HG03575 (cell line): ENCODE data around the gene SLC12A2.

Experiments used
- ATAC-seq: cut with Tn5 transposase; IDR thresholded peaks from one replicate; pipeline ENCODE4 v1.9.1; 2021; ENCODE audit not compliant: unreplicated experiment, insufficient number of reproducible peaks, low FRiP score; ENCODE audit errors: extremely low read depth

SLC12A2 gene

GRCh38 chr5:128092144-128092543 lies 8.6 kb downstream of the SLC12A2 start:
- ATAC-seq = no peak

GRCh38 chr5:128093368-128093767 lies 9.8 kb downstream of the SLC12A2 start:
- no peak for ATAC-seq

DNA sequence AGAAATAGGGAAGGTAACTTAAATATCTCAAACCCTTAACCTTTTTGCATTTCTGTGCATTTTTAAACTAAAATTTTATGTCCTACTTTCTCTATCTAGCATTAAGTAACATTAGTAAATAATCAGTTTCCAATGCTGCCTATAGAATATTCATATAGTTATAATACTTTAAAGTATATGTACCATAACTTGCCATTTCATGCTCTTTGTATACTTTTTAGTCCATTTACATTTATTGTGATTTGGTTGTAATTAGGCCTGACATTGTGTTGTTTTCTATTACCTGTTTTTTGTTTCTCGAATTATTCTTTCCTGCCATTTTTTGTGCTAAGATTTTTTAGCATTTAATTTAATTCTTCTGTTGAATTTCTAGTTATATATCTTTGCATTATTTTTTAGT lies 13.7 kb downstream of the SLC12A2 start:
- no peak for ATAC-seq

GRCh38 chr5:128097781-128098180 lies 14.2 kb downstream of the SLC12A2 start:
- ATAC-seq = no peak

- ATAC-seq = no peak
Measured at GRCh38 chr5:128099944-128100343, 16.4 kb downstream of the SLC12A2 start.

GRCh38 chr5:128100860-128101557 lies 17.4 kb downstream of the SLC12A2 start:
- no peak for ATAC-seq

DNA sequence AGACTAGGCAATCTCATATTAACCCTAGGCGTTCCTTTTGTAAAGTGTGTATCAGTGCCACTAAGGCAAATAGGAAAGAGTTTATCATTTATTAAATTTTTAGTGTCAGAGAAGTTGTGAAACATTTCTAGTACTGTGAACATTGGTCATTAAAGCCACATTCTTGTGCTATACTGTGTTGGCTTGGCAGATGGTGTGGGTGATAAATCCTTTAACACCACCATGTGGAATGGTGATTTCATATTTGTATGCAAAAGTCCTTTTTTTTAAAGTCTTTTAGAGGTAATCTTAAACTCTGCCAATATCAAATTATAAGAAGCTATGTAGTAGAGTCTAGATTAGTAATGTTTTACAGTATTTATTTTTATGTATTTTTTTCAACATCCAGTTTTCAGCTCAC lies 18.1 kb downstream of the SLC12A2 start:
- no peak for ATAC-seq

DNA sequence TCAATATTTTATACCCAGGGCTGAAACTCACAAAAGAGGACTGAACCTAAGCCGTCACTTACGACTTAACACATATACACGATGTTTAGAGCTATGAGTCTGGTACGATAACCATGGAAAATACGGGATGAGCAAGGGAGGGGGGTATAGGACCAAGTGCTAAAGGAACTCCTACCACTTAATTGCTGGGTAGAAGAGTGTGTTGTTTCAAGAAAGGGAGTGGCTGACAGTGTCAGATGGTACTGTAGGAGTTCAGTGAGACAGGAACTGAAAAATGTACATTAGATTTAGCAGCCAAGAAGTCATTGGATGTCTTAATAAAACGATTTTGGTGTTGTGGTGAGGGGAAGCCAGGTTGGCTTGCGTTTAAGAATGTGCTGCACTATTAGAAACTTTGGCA lies 21.6 kb downstream of the SLC12A2 start:
- no peak for ATAC-seq

- ATAC-seq = no peak
Measured at GRCh38 chr5:128109138-128109537, 25.6 kb downstream of the SLC12A2 start.

DNA sequence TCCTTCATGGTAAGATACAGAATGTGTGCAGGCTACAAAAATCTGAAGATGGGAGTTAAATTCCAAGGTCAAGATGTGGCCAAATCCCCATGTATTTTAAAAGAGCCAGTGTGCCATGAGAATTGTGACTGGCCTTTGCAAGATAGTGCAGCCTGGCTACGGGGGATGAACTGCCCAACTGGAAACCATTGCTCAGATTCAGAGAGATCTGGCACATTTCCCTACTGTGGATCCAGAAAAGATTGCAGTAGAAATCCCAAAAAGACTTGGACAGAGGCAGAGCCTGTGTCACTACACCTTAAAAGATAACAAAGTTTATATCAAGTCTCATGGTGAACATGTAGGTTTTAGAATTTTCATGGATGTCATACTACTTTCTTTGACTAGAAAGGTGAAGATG lies 26.2 kb downstream of the SLC12A2 start:
- ATAC-seq = no peak

GRCh38 chr5:128111818-128112448 lies 28.4 kb downstream of the SLC12A2 start:
- ATAC-seq = no peak

DNA sequence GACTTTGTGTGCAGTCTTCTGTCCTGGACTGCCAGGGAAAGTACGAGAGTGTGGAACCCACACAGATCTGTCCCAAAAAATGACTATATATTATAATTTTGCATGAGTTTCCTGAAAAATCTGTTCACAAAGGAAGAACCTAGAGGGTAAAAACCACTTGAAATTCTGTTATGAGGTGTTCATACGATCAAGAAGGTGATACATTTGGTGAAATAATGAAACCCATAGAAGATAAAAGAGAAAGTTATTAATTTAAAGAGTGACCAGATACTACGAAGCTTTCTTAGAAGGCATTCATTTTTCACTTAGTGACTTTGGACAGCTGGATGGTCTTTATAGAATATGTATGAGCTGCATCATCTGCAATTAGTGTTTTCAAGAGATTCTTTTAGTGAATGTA lies 32.9 kb downstream of the SLC12A2 start:
- ATAC-seq = no peak

DNA sequence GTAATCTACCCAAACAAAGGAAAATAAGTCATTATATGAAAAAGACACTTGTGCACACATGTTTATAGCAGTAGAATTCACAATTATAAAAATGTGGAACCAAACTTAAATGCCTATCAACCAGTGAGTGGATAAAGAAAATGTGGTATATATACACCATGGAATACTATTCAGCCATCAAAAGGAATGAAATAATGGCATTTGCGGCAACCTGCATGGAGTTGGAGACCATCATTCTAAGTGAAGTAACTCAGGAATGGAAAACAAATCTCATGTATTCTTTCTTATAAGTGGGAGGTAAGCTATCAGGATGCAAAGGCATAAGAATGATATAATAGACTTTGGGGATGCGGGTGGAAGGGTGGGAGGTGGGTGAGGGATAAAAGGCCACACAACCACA lies 34.6 kb downstream of the SLC12A2 start:
- no peak for ATAC-seq

GRCh38 chr5:128121651-128122050 lies 38.1 kb downstream of the SLC12A2 start:
- ATAC-seq = no peak

DNA sequence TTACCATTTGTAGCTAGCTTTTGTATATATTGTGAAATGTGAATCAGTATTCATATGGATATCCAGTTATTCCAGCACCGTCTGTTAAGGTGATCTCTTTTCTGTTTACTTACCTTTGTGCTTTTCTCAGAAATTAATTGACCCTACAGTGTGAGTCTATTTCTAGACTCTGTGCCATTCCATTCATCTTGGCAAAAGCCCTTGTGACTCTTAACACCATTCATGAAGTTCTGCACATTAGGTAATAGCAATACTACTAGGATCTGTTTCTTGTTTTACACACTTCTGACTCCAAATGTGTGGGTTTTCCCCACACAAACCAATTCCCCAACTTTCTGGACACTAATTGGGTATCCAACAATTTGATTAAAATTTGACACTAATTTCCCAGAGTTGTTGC lies 40.4 kb downstream of the SLC12A2 start:
- ATAC-seq = no peak

- no peak for ATAC-seq
Measured at GRCh38 chr5:128126241-128126640, 42.7 kb downstream of the SLC12A2 start.

DNA sequence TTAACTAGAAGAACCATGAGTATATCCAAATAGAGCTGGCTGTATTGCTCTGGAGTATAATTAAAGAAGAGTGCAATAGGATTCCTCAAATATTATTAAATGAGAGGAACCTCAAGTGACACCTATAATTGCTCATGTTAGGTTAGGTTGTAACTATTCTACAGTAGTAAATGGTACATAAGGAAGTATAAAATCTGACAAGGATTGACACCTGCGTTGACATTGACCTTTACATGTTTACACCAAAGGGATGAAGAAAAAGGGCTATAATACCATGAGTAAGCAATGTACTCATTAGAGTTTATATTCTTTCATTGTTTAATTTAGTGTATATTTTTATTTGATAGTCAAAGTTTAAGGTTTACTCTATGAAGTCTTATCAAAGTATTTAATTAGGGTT lies 48.9 kb downstream of the SLC12A2 start:
- ATAC-seq = no peak

DNA sequence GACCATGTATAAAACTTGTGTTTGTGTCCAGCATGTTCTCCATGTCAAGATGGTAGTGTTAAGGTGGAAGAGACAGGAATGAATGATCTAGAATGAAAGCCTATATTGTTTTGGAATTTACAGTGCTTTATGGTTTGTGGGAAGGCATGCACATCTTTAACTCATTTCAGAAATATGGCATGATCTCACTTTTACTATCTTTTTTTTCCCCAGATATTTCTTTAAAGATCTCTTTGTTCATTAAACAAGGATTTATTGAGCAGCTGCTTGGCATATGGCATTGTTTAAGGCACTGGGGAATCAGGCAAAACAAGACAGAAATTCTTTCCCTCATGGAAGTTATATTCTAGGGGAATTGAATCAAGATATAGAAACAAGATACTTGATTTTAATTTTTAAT lies 51.7 kb downstream of the SLC12A2 start:
- ATAC-seq = no peak

DNA sequence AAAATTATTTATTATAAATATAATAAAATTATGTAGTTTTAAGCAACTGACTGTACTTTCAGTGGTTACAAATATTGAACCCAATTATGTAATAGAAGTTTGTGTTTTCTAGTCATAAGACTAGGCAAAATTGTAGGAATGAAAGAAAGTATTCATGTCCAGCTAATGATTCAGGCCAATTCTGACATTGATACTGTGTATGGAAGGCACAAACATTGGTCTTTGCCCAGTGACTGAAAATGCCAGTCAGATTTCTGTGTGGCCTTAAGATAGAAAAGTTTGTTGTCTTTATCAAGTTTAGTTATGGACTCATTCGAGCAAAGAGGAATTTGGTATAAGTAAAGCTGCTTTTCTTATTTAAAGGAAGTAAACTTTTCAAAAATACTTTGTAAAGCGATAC lies 60.3 kb downstream of the SLC12A2 start:
- ATAC-seq = no peak

DNA sequence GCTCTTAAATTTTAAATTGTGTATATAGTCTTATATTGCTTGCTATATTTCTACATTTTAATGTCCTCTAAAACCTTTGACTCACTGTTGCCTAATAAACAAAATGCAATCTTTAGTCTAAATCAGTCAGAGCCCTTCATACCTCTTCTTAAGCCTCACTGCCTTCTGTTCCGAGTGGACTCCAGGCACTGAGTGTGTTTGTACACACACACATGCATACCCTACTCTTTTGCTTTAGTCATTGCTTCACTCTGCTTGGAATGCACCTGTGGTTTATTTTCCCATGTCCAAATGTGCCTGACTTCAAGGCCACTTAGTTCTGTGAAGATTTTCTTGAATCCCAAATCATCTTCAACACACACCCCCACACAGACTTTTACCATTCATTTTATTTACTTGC lies 60.9 kb downstream of the SLC12A2 start:
- no peak for ATAC-seq

- no peak for ATAC-seq
Measured at GRCh38 chr5:128146671-128147070, 63.1 kb downstream of the SLC12A2 start.
